HEK293 (cell line): ENCODE data around the gene ZBP1.

Source experiments
- CTCF ChIA-PET: fragments of 350-600 bp; formaldehyde crosslinking; extraction: SDS; loops from one replicate; lab custom pipeline; 2021; ENCODE audit warnings: antibody characterized with exemption; lab: Yijun Ruan, JAX
- POLR2A ChIA-PET: fragments of 300-600 bp; formaldehyde crosslinking; extraction: SDS; loops from one replicate; lab custom pipeline; 2020; ENCODE audit warnings: antibody characterized with exemption, inconsistent platforms; lab: Yijun Ruan, JAX
- H3K27ac ChIP-seq: fragments of 200-500 bp; sonication (Bioruptor generic); 2 replicates; pipeline ENCODE4 v1.5.1; 2014; ENCODE audit warnings: low read depth, low read length, control low read depth, inconsistent platforms; ENCODE audit errors: extremely low read depth
- H3K36me3 ChIP-seq, 2 experiments: fragments of 200-500 bp in 1 of 2; sonication (Bioruptor generic) in 1 of 2; 1 replicate in 1 of 2; 2 replicates in 1 of 2; pipeline ENCODE4 v1.5.1; 2014 to 2017; ENCODE audit warnings: inconsistent platforms in 2 of 2, low read length in 2 of 2; ENCODE audit not compliant: control insufficient read depth in 2 of 2, insufficient read depth in 1 of 2
- H3K4me1 ChIP-seq: fragments of 200-500 bp; sonication (Bioruptor generic); 2 replicates; pipeline ENCODE4 v1.5.1; 2014; ENCODE audit warnings: mild to moderate bottlenecking, low read length, inconsistent platforms; ENCODE audit not compliant: control insufficient read depth, insufficient read depth
- H3K4me3 ChIP-seq: 2 replicates; pipeline ENCODE4 v1.5.1; 2011; ENCODE audit warnings: low read depth, mild to moderate bottlenecking, control low read depth, low read length, moderate library complexity
- H3K9me3 ChIP-seq: fragments of 200-500 bp; sonication (Bioruptor generic); 2 replicates; pipeline ENCODE4 v1.5.1; 2014; ENCODE audit warnings: low read depth, low read length, inconsistent platforms; ENCODE audit not compliant: control insufficient read depth, insufficient read depth
- EGR2 ChIP-seq: fragments of 450-650 bp; formaldehyde crosslinking; IDR thresholded peaks from 2 replicates; pipeline ENCODE4 v1.5.1; 2016; ENCODE audit warnings: low read depth, missing biosample characterization, missing genetic modification characterization
- ELK4 ChIP-seq: IDR thresholded peaks from 2 replicates; pipeline ENCODE4 v1.6.1; 2011; ENCODE audit warnings: mild to moderate bottlenecking, low read depth, low read length, borderline replicate concordance
- IKZF3 ChIP-seq: fragments of 450-650 bp; IDR thresholded peaks from 2 replicates; pipeline ENCODE4 v1.5.0; 2018; ENCODE audit warnings: missing biosample characterization, mild to moderate bottlenecking, missing genetic modification characterization, moderate library complexity
- PRDM10 ChIP-seq: fragments of 450-650 bp; formaldehyde crosslinking; IDR thresholded peaks from 2 replicates; pipeline ENCODE4 v1.5.1; 2016; ENCODE audit warnings: missing biosample characterization, missing genetic modification characterization
- ZFHX2 ChIP-seq: fragments of 450-650 bp; formaldehyde crosslinking; conservative IDR thresholded peaks from 2 replicates; pipeline ENCODE4 v1.5.1; 2016; ENCODE audit warnings: missing biosample characterization, missing genetic modification characterization
- ZFP3 ChIP-seq: fragments of 450-650 bp; formaldehyde crosslinking; IDR thresholded peaks from 2 replicates; pipeline ENCODE4 v1.5.1; 2016; ENCODE audit warnings: low read depth, missing biosample characterization, missing genetic modification characterization
- ZNF175 ChIP-seq: fragments of 450-650 bp; formaldehyde crosslinking; IDR thresholded peaks from 2 replicates; pipeline ENCODE4 v1.5.1; 2016; ENCODE audit warnings: missing biosample characterization, missing genetic modification characterization
- ZNF184 ChIP-seq: fragments of 450-650 bp; IDR thresholded peaks from 2 replicates; pipeline ENCODE4 v1.5.1; 2018; ENCODE audit warnings: missing biosample characterization, mild to moderate bottlenecking, missing genetic modification characterization
- ZNF37A ChIP-seq: fragments of 450-650 bp; IDR thresholded peaks from 2 replicates; pipeline ENCODE4 v1.5.1; 2018; ENCODE audit warnings: missing biosample characterization, missing genetic modification characterization
- ZNF585B ChIP-seq: fragments of 450-650 bp; formaldehyde crosslinking; IDR thresholded peaks from 2 replicates; pipeline ENCODE4 v1.5.1; 2016; ENCODE audit warnings: missing biosample characterization, missing genetic modification characterization
- ZNF623 ChIP-seq: fragments of 450-650 bp; formaldehyde crosslinking; IDR thresholded peaks from 2 replicates; pipeline ENCODE4 v1.5.1; 2016; ENCODE audit warnings: missing biosample characterization, missing genetic modification characterization
- ZNF624 ChIP-seq: fragments of 450-650 bp; formaldehyde crosslinking; IDR thresholded peaks from 2 replicates; pipeline ENCODE4 v1.5.1; 2017; ENCODE audit warnings: missing biosample characterization, missing genetic modification characterization
- ZSCAN18 ChIP-seq: fragments of 450-650 bp; formaldehyde crosslinking; IDR thresholded peaks from 2 replicates; pipeline ENCODE4 v1.5.1; 2016; ENCODE audit warnings: missing biosample characterization, missing genetic modification characterization
- ZSCAN5A ChIP-seq: fragments of 450-650 bp; formaldehyde crosslinking; IDR thresholded peaks from 2 replicates; pipeline ENCODE4 v1.5.1; 2016; ENCODE audit warnings: missing biosample characterization, missing genetic modification characterization
- TF ChIP-seq, protein P1 (sequence below): fragments of 450-650 bp; formaldehyde crosslinking; IDR thresholded peaks from 2 replicates; pipeline ENCODE4 v1.5.1; 2016; ENCODE audit warnings: missing biosample characterization, missing genetic modification characterization

Gene ZBP1

DNA sequence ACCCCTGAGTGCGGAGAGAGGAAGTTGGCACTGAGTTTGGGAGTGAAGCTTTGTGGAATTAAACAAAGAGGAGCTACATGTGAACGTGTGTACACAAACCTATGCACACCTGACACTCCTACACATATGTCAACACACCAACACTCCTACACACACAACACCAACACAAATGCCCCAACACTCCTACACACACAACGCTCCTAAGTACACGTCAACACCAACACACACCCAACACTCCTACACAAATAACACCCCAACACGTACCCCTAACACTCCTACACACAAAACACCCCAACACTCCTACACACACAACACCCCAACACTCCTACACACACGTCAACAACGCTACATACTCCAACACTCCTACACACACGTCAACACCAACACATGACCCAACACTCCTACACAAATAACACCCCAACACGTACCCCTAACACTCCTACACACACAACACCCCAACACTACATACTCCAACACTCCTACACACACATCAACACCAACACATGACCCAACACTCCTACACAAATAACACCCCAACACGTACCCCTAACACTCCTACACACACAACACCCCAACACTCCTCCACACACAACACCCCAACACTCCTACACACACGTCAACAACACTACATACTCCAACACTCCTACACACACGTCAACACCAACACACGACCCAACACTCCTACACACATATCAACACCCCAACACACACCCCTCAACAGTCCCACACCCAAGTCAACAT is 40.1 kb upstream of the ZBP1 start:
- ChIA-PET CTCF (no interaction called here), POLR2A (no interaction called here)
- H3K27ac ChIP-seq, result no peak overlapping the region
- H3K9me3 ChIP-seq, result no peaks in the 10 kb centered on the region
- H3K4me3 ChIP-seq, result no peak overlapping the region
- TF ChIP-seq, protein P1, sequence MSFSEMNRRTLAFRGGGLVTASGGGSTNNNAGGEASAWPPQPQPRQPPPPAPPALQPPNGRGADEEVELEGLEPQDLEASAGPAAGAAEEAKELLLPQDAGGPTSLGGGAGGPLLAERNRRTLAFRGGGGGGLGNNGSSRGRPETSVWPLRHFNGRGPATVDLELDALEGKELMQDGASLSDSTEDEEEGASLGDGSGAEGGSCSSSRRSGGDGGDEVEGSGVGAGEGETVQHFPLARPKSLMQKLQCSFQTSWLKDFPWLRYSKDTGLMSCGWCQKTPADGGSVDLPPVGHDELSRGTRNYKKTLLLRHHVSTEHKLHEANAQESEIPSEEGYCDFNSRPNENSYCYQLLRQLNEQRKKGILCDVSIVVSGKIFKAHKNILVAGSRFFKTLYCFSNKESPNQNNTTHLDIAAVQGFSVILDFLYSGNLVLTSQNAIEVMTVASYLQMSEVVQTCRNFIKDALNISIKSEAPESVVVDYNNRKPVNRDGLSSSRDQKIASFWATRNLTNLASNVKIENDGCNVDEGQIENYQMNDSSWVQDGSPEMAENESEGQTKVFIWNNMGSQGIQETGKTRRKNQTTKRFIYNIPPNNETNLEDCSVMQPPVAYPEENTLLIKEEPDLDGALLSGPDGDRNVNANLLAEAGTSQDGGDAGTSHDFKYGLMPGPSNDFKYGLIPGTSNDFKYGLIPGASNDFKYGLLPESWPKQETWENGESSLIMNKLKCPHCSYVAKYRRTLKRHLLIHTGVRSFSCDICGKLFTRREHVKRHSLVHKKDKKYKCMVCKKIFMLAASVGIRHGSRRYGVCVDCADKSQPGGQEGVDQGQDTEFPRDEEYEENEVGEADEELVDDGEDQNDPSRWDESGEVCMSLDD (tag by site-specific recombination), result peak; percentile 73
- TF ChIP-seq PRDM10 (no peak), ZNF624 (tag by site-specific recombination) (no peak), ZNF623 (no peak), ZSCAN5A (no peak), ZFHX2 (peak; percentile 97), ZNF184 (no peak), EGR2 (tag by site-specific recombination) (peak; percentile 97), ELK4 (no peak), ZNF175 (tag by site-specific recombination) (no peak), ZSCAN18 (no peak), ZNF37A (no peak), ZFP3 (peak; percentile 85), IKZF3 (tag by site-specific recombination) (no peak), ZNF585B (tag by site-specific recombination) (no peak)
- H3K36me3 ChIP-seq, result peaks cover 0 to 23% of the 10 kb centered on the region in 2 experiments; a peak in 1 of 3 replicates
- no peaks in the 10 kb centered on the region for H3K4me1 ChIP-seq
